Embryonic facial prominence (tissue), 1 donor: ENCODE measurements around the gene GHRL.
"Not testable (repeated sequence)": the region's sequence is repeated elsewhere in the genome, so short reads cannot be mapped to it uniquely, and the experiment has no call there.

ENCODE experiments used
- DNase-seq: peaks from one replicate; pipeline ENCODE4 v3.0.0-alpha.2; 2016; ENCODE audit errors: extremely low spot score

The GHRL gene

GRCh38 chr3:10299175-10299574, 6.4 kb upstream of the GHRL start:
- no peak for DNase-seq

- DNase-seq: not testable (repeated sequence)
Measured at GRCh38 chr3:10298064-10298463, 5.3 kb upstream of the GHRL start.

GRCh38 chr3:10294030-10294586, 1.4 kb upstream of the GHRL start:
- DNase-seq: no peak

- no peak for DNase-seq
Measured at GRCh38 chr3:10291641-10292040, 1.1 kb downstream of the GHRL start.

GRCh38 chr3:10290481-10291176, 2.1 kb downstream of the GHRL start:
- no peak for DNase-seq

GRCh38 chr3:10289787-10290355, 2.9 kb downstream of the GHRL start:
- DNase-seq: no peak

- DNase-seq: no peak
Measured at GRCh38 chr3:10289077-10289476, 3.7 kb downstream of the GHRL start.

GRCh38 chr3:10288575-10288960, 4.2 kb downstream of the GHRL start:
- no peak for DNase-seq

GRCh38 chr3:10287936-10288574, 4.7 kb downstream of the GHRL start:
- DNase-seq: no peak

GRCh38 chr3:10286596-10287295, 6.0 kb downstream of the GHRL start:
- no peak for DNase-seq

GRCh38 chr3:10286133-10286524, 6.6 kb downstream of the GHRL start:
- no peak for DNase-seq

GRCh38 chr3:10285272-10286132, 7.2 kb downstream of the GHRL start:
- DNase-seq: no peak

- no peak for DNase-seq
Measured at GRCh38 chr3:10284496-10284895, 8.3 kb downstream of the GHRL start.

- no peak for DNase-seq
Measured at GRCh38 chr3:10283638-10284037, 9.1 kb downstream of the GHRL start.

GRCh38 chr3:10281951-10282350, 10.8 kb downstream of the GHRL start:
- no peak for DNase-seq

- DNase-seq: no peak
Measured at GRCh38 chr3:10280571-10280970, 12.2 kb downstream of the GHRL start.

- no peak for DNase-seq
Measured at GRCh38 chr3:10280177-10280529, 12.6 kb downstream of the GHRL start.

GRCh38 chr3:10279384-10280176, 13.2 kb downstream of the GHRL start:
- no peak for DNase-seq

GRCh38 chr3:10278501-10278900, 14.2 kb downstream of the GHRL start:
- DNase-seq: no peak

GRCh38 chr3:10277115-10277625, 15.6 kb downstream of the GHRL start:
- no peak for DNase-seq
